ENCODE measurements around the gene EYS.
"Not testable (repeated sequence)": the region's sequence is repeated elsewhere in the genome, so short reads cannot be mapped to it uniquely, and the experiment has no call there.

Gene EYS

DNA sequence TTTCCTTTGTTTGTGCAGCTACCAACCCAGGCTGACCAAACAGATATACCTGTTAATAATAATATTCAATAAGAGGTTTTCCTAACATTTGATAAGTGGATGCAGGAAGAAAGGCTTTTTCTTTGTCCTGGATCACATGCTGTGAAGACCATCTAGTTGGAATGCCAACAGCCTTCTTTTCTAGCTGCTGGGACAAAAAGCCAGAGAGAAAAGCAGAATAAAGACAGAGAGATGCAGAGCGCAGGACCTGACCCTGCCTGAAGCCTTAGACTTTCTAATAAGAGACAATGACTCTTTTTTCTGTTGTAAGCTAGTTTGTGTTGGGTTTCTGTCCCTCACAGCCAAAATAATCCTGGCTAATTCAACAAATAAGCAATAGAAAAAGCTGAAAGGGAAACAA lies 1763.2 kb downstream of the EYS start:
- in situ Hi-C loops (cut with MboI; ENCODE audit: low pct_unique_long_range_greater_than_20kb, low sequenced_read_pairs, unreplicated experiment): loop anchor here (25.0 kb wide), 1 partner anchor 393 kb away; no protein-coding TSS in a partner anchor
- TF ChIP-seq, protein P1, sequence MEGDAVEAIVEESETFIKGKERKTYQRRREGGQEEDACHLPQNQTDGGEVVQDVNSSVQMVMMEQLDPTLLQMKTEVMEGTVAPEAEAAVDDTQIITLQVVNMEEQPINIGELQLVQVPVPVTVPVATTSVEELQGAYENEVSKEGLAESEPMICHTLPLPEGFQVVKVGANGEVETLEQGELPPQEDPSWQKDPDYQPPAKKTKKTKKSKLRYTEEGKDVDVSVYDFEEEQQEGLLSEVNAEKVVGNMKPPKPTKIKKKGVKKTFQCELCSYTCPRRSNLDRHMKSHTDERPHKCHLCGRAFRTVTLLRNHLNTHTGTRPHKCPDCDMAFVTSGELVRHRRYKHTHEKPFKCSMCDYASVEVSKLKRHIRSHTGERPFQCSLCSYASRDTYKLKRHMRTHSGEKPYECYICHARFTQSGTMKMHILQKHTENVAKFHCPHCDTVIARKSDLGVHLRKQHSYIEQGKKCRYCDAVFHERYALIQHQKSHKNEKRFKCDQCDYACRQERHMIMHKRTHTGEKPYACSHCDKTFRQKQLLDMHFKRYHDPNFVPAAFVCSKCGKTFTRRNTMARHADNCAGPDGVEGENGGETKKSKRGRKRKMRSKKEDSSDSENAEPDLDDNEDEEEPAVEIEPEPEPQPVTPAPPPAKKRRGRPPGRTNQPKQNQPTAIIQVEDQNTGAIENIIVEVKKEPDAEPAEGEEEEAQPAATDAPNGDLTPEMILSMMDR (IDR thresholded peaks at IDR 0.05; ENCODE audit: extremely low read depth, insufficient read depth, missing control alignments): no peak

DNA sequence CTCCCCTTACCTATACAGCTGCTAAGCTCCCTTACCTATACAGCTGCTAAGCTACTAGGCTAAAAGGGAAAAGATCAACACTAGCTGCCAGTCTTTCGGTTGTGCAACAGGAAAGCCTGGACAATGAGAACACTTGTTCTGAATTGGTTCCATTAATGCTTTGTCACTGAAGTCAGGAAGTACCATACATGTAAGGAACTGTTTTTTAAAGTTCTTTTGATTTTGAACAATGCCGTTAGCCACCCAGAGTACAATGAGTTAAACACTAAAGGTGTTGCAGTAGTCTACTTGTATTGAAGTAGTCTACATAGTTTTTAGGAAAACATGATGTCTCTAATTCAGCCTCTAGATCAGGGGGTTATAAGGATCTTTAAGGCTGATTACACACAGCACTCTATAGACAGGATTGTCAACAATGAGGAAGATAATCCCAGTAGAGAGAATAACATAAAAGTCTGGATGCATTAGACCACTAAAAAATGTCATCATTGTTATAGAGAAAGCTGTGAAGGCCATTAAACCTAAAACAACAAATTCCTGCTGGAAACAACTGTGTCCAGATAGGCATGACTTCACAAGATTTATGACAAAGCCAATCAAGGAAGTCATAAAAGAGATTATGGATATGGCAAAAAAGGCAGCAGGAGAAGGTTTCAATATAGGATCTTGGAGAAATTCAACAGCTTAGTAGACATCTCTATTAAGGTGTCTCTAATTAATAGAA lies 1765.1 kb downstream of the EYS start:
- TF ChIP-seq, protein P1 (IDR thresholded peaks at IDR 0.05; ENCODE audit: extremely low read depth, insufficient read depth, missing control alignments): no peak
- no peak for DNase-seq (ENCODE audit: low spot score)
- in situ Hi-C loops (cut with MboI; ENCODE audit: low pct_unique_long_range_greater_than_20kb, low sequenced_read_pairs, unreplicated experiment): loop anchor here (25.0 kb wide), 1 partner anchor 395 kb away; no protein-coding TSS in a partner anchor

More for the DNA sequence above, 1763.2 kb downstream of the EYS start:
- DNase-seq (ENCODE audit: low spot score): no peak

DNA sequence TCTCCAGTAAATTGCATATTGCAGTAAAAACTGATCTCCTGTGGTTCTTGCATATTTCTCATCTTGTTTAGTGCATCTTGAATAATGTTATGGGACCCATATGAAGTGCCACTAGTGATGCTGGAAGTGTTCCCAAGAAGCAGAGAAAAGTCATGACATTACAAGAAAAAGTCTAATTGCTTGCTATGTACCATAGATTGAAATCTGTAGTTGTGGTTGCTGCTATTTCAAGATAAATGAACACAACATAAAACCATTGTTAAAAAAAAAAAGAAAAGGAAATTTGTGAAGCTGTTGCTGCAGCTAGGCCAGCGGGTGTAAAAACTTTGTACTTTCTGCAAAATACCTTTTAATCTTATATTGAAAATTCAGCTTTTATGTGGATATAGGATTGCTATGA lies 1767.0 kb downstream of the EYS start:
- in situ Hi-C loops (cut with MboI; ENCODE audit: low pct_unique_long_range_greater_than_20kb, low sequenced_read_pairs, unreplicated experiment): loop anchor here (25.0 kb wide), 1 partner anchor 397 kb away; no protein-coding TSS in a partner anchor
- TF ChIP-seq, protein P1 (IDR thresholded peaks at IDR 0.05; ENCODE audit: extremely low read depth, insufficient read depth, missing control alignments): no peak
- no peak for DNase-seq (ENCODE audit: low spot score)

GRCh38 chr6:63936399-63936798 lies 1770.6 kb downstream of the EYS start:
- TF ChIP-seq, protein P1 (IDR thresholded peaks at IDR 0.05; ENCODE audit: extremely low read depth, insufficient read depth, missing control alignments): no peak
- DNase-seq (ENCODE audit: low spot score): no peak
- in situ Hi-C loops (cut with MboI; ENCODE audit: low pct_unique_long_range_greater_than_20kb, low sequenced_read_pairs, unreplicated experiment): loop anchor here (25.0 kb wide), 1 partner anchor 401 kb away; no protein-coding TSS in a partner anchor

- TF ChIP-seq, protein P1 (IDR thresholded peaks at IDR 0.05; ENCODE audit: extremely low read depth, insufficient read depth, missing control alignments): no peak
- DNase-seq (ENCODE audit: low spot score): no peak
- in situ Hi-C loops (cut with MboI; ENCODE audit: low pct_unique_long_range_greater_than_20kb, low sequenced_read_pairs, unreplicated experiment): loop anchor here (25.0 kb wide), 1 partner anchor 402 kb away; no protein-coding TSS in a partner anchor
Observed at GRCh38 chr6:63935732-63936131, 1771.3 kb downstream of the EYS start.

GRCh38 chr6:63933948-63934347 lies 1773.1 kb downstream of the EYS start:
- in situ Hi-C loops (cut with MboI; ENCODE audit: low pct_unique_long_range_greater_than_20kb, low sequenced_read_pairs, unreplicated experiment): loop anchor here (25.0 kb wide), 1 partner anchor 403 kb away; no protein-coding TSS in a partner anchor
- not testable (repeated sequence) for DNase-seq (ENCODE audit: low spot score)

GRCh38 chr6:63930848-63931247 lies 1776.2 kb downstream of the EYS start:
- in situ Hi-C loops (cut with MboI; ENCODE audit: low pct_unique_long_range_greater_than_20kb, low sequenced_read_pairs, unreplicated experiment): loop anchor here (25.0 kb wide), 1 partner anchor 406 kb away; no protein-coding TSS in a partner anchor
- no peak for DNase-seq (ENCODE audit: low spot score)
- TF ChIP-seq, protein P1 (IDR thresholded peaks at IDR 0.05; ENCODE audit: extremely low read depth, insufficient read depth, missing control alignments): no peak
